Left colon (tissue), 2 donors: ENCODE results near the gene ANXA2. TPM values are rescaled to one million over a fixed set of nuclear protein-coding genes. Genes with fewer than 3 reads are reported as not detected.

Source experiments
- ATAC-seq: fragments of 200-7000 bp; cut with Tn5 transposase; one replicate; pipeline ENCODE4 v1.9.1; 2020; ENCODE audit warnings: mild to moderate bottlenecking, moderate library complexity
- DNase-seq, 2 donors: peaks; one replicate each; pipeline ENCODE4 v3.0.0-alpha.2; 2020
- intact Hi-C, 2 donors: fragments of 100-400 bp; cut with DNase I in 1 of 2; cut with micrococcal nuclease in 1 of 2; formaldehyde crosslinking; loops; one replicate each; pipeline versions ENCODE4 v1.11.2 to v1.14.0; 2022; cut with DNase I, micrococcal nuclease
- total RNA-seq, 2 donors: library from RNA; stranded (reverse); fragmentation: NEBNext Ultra II Directional; extraction: Animal tissue kit (Norgen Biotek cat#: 25700); gene quantifications; one replicate each; pipeline ENCODE4 v1.2.1, GENCODE V29; 2021
- donor health status: DM: no; HTN: no; CAD: no.
- donor health status: DM: yes; HTN: yes; CAD: no.

ANXA2 gene
- total RNA-seq, 2 donors from 2014 or later, result 815 to 870 TPM

GRCh38 chr15:60375306-60375705, 22.5 kb downstream of the ANXA2 start:
- intact Hi-C loops, result no loop called here
- DNase-seq (no peak), ATAC-seq (no peak)

- ATAC-seq (peak; percentile 9), DNase-seq (no peak)
- intact Hi-C loops, result no loop called here
Observed at GRCh38 chr15:60374628-60375081, 23.1 kb downstream of the ANXA2 start.

GRCh38 chr15:60374209-60374608, 23.6 kb downstream of the ANXA2 start:
- ATAC-seq, result no peak

GRCh38 chr15:60373745-60374144, 24.0 kb downstream of the ANXA2 start:
- intact Hi-C loops, result no loop called here
- ATAC-seq (no peak), DNase-seq (no peak)

More at GRCh38 chr15:60374209-60374608, 23.6 kb downstream of the ANXA2 start:
- intact Hi-C loops, result no loop called here
- no peak for DNase-seq

GRCh38 chr15:60373327-60373726, 24.5 kb downstream of the ANXA2 start:
- ATAC-seq, result no peak
- intact Hi-C loops, result no loop called here
- DNase-seq, result no peak

- DNase-seq (no peak), ATAC-seq (no peak)
- intact Hi-C loops, result no loop called here
Observed at GRCh38 chr15:60372756-60373155, 25.0 kb downstream of the ANXA2 start.

GRCh38 chr15:60372227-60372626, 25.6 kb downstream of the ANXA2 start:
- intact Hi-C loops, result no loop called here
- DNase-seq (no peak), ATAC-seq (peak; percentile 36)

GRCh38 chr15:60371175-60372051, 26.4 kb downstream of the ANXA2 start:
- DNase-seq, result peak; percentile 62 to 80
- ATAC-seq, result peak; percentile 67
- intact Hi-C loops, result no loop called here

- intact Hi-C loops, result no loop called here
- ATAC-seq, result no peak
- no peak for DNase-seq
Observed at GRCh38 chr15:60370869-60371136, 27.0 kb downstream of the ANXA2 start.

- intact Hi-C loops, result no loop called here
- ATAC-seq (peak; percentile 80), DNase-seq (peak in 1 of 2 donors; percentile 45)
Observed at GRCh38 chr15:60370105-60370868, 27.5 kb downstream of the ANXA2 start.

GRCh38 chr15:60369696-60370095, 28.1 kb downstream of the ANXA2 start:
- DNase-seq (no peak), ATAC-seq (no peak)
- intact Hi-C loops, result no loop called here

GRCh38 chr15:60364612-60364924, 33.2 kb downstream of the ANXA2 start:
- ATAC-seq (no peak), DNase-seq (no peak)
- intact Hi-C loops, result no loop called here

GRCh38 chr15:60363903-60364611, 33.7 kb downstream of the ANXA2 start:
- no peak for DNase-seq
- intact Hi-C loops, result no loop called here
- ATAC-seq, result no peak

GRCh38 chr15:60363087-60363549, 34.7 kb downstream of the ANXA2 start:
- intact Hi-C loops, result no loop called here
- DNase-seq, result no peak
- ATAC-seq, result no peak

GRCh38 chr15:60362321-60363086, 35.3 kb downstream of the ANXA2 start:
- peak; percentile 64 for ATAC-seq
- intact Hi-C loops, result no loop called here
- no peak for DNase-seq

- intact Hi-C loops, result loop anchor here in 1 of 2 donors (5.0 kb wide), 1 partner anchor 83 kb away; no protein-coding TSS in a partner anchor
- peak in 1 of 2 donors; percentile 27 for DNase-seq
- ATAC-seq, result peak; percentile 60
Observed at GRCh38 chr15:60359738-60360137, 38.0 kb downstream of the ANXA2 start.

GRCh38 chr15:60358935-60359682, 38.7 kb downstream of the ANXA2 start:
- intact Hi-C loops, result loop anchor here in 1 of 2 donors (5.0 kb wide), 1 partner anchor 83 kb away; no protein-coding TSS in a partner anchor
- ATAC-seq (no peak), DNase-seq (no peak)

GRCh38 chr15:60356832-60357231, 41.0 kb downstream of the ANXA2 start:
- no peak for ATAC-seq
- intact Hi-C loops, result loop anchor here in 1 of 2 donors (5.0 kb wide), 1 partner anchor 85 kb away; no protein-coding TSS in a partner anchor
- no peak for DNase-seq
